GM19043 (cell line): ENCODE data around the gene SPAG9.
"Not testable (repeated sequence)": the region's sequence is repeated elsewhere in the genome, so short reads cannot be mapped to it uniquely, and the experiment has no call there.

Experiments used
- ATAC-seq: cut with Tn5 transposase; IDR thresholded peaks from one replicate; pipeline ENCODE4 v1.9.1; 2021; ENCODE audit warnings: low read depth; ENCODE audit not compliant: unreplicated experiment

The SPAG9 gene

GRCh38 chr17:51097708-51098446 lies 22.8 kb downstream of the SPAG9 start:
- no peak for ATAC-seq

DNA sequence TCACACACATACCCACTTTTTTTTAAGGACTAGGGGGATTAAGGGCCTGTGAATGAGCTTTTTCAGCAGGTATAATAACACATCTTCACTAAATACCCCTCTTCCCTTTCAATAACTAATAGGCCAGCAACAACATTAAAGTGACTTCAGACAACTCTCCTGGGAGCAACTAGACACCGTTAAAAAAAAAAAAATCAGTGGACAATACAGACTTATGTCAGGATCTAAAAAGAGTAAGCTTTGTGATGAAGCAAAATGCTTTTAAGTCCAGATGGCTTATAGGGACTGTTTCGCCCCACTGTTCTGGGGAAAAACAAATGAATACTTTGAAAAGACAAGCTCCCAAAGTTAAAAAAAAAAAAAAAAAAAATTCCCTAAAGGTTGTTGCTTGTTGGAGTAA lies 29.0 kb downstream of the SPAG9 start:
- ATAC-seq: no peak

DNA sequence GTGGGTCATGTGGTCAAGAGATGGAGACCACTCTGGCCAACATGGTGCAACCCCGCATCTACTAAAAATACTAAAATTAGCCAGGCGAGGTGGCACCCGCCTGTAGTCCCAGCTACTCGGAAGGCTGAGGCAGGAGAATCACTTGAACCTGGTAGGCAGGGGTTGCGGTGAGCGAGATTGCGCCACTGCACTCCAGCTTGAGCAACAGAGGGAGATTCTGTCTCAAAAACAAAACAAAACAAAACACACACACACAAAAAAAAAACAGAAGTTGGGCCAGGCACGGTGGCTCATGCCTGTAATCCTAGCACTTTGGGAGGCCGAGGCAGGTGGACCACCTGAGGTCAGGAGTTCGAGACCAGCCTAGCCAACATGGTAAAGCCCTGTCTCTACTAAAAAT lies 31.8 kb downstream of the SPAG9 start:
- ATAC-seq: not testable (repeated sequence)

GRCh38 chr17:51088287-51088686 lies 32.4 kb downstream of the SPAG9 start:
- no peak for ATAC-seq

GRCh38 chr17:51087072-51087757 lies 33.5 kb downstream of the SPAG9 start:
- no peak for ATAC-seq

- no peak for ATAC-seq
These were observed 35.4 kb downstream of the SPAG9 start for GRCh38 chr17:51085150-51085805.

DNA sequence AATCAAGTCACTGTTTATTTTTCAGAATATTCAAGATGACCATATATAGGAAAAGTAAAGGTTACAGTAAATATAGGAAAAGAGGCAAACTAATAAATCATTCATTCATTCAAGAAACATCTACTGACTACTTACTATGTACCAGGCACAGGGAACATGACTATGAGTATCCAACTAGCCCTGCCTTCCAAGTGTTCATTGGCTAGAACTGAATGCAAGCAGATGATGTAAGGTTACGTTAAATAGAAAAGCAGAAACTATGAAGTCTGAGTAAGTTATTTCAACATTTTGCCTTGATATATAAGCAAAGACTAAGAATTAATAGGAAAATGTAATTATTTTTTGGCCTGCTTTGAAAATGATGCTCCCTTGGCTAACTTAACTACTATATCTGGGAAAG lies 36.7 kb downstream of the SPAG9 start:
- no peak for ATAC-seq

DNA sequence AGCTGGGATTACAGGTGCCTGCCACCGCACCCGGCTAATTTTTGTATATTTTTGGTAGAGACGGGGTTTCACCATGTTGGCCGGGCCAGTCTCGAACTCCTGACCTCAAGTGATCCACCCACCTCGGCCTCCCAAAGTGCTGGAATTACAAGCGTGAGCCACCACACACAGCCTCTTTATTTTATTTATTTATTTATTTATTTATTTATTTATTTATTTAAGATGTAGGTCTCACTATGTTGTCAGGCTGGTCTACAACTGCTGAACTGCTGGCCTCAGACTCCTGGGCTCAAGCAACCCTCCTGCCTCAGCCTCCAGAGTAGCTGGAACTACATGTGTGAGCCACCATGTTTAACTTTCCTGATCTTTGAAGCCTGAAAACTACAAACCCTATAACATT lies 37.3 kb downstream of the SPAG9 start:
- ATAC-seq: not testable (repeated sequence)

DNA sequence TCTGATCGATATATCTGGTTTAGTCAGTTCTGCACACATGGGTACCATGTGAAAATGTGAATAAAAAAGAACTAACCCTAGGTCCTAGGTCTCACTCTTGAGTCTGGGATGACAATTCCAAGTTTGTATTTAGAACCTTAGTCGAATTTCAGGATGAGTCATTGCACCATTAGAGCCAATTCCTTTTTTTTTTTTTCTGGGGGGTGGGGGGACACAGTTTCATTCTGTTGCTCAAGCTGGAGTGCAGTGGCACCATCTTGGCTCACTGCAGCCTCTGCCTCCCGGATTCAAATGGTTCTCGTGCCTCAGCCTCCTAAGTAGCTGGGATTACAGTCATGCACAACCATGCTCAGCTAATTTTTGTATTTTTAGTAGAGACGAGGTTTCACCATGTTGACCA lies 41.6 kb downstream of the SPAG9 start:
- no peak for ATAC-seq

DNA sequence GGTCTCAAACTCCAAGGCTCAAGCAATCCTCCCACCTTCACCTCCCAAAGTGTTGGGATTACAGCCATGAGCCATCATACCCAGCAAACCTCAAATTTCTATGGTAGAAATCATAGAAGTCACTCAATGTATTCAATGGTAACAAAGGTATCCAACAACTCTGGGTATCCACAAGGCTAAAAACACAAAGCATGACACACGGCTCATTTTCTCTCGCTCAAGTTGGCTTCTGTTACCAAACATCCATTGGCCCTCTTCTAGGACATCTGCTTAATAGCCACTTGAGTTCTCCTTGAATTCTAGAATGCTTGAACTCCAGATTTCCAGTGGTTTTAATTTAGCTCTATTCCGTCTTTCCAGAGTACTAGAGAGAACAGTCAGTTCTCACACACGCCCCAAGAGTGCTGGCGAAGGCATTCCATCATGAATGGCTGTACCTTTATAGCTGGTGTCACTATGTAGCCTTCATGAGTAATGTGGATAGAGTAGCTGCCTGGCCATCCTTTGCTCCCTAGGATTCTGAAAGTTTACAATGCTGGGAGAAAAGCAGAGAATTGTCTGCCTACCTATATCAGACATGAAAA lies 42.6 kb downstream of the SPAG9 start:
- no peak for ATAC-seq

GRCh38 chr17:51076821-51077220 lies 43.8 kb downstream of the SPAG9 start:
- ATAC-seq: no peak

DNA sequence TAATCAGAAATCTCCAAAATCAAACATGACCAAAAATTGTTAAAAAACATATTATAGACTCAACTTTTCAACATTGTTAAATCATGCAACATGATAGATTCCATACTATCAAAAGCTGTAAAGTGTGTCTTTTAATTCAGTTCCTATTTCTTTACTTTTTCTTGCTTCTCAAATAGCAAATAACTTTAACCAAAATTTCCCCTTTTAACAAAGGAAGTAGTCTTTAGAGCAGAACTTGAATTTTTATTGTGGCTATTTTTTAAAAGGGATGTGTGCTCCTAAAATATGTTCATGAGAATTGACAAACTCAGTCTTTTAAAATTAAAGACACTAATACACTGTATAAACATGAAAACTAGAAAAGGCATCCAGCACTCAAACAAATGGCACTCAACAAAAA lies 49.1 kb downstream of the SPAG9 start:
- no peak for ATAC-seq

- no peak for ATAC-seq
These were observed 55.2 kb downstream of the SPAG9 start for GRCh38 chr17:51065466-51065865.

DNA sequence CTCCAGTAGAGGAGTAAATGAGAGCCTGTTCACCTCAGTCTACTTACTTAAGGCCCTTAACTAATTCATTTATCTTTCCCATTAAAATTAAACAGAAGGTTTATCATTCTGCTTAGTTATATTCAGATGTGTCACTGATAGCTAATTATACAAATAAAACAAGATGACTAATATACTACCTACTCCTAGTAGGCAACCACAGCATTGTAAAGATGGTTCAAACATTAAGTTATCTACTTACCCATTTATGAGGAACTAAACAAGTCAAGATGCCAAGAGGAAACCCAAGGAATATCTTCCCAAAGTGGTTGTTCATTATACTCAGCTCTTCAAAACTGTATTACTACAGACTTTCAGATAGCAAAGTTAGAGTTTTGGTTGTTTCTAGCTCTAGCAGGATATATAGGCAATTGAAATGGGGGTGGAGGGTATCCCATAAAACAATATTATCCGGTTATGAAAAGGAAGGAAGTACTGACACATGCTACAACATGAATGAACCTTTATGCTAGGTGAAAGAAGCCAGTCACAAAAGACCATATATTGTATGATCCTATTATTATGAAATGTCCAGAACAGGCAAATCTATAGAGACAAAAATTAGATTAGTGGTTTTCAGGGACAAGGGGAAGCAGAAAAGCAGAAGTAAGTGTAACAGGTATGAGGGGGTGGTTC lies 56.5 kb downstream of the SPAG9 start:
- ATAC-seq: no peak

- no peak for ATAC-seq
These were observed 60.3 kb downstream of the SPAG9 start for GRCh38 chr17:51060396-51060795.

- ATAC-seq: no peak
These were observed 60.9 kb downstream of the SPAG9 start for GRCh38 chr17:51059781-51060180.

DNA sequence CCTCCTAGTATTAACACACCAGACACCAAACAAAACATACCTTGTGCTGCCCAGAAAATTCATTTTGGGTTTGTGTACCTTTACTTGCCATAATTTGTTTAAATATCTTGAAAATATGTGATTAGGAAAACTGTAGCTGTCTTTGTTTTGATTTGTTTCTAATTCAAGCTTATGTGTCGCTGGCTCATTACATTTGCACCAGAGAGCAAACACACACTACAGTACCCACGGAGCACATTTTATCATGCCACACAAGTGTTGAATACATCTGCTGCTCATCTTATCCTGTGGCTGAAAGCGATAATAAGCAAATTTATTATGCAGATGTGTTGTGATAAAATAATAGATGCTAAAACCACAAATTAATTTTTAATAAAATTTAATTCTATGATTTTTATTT lies 63.1 kb downstream of the SPAG9 start:
- no peak for ATAC-seq

GRCh38 chr17:51056813-51057510 lies 63.7 kb downstream of the SPAG9 start:
- no peak for ATAC-seq

DNA sequence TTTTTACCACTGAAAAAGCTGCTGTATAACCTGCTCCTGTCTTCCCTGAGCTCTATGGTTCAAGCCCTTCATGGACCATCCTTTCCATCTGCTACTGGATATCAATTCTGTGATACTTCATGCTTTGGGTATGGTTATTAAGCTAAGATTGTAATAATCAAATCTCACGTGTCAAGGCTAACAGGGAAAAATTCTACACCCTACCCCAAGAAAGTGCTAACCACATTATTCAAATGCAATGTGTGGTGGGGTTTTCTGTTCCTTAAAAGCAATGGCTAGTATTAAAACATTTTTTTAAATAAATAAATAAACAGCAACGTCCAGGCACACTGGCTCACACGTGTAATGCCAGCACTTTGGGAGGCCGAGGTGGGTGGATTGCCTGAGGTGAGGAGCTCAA lies 65.9 kb downstream of the SPAG9 start:
- ATAC-seq: no peak

GRCh38 chr17:51052235-51052634 lies 68.4 kb downstream of the SPAG9 start:
- ATAC-seq: no peak
